ENCODE measurements around the gene SIPA1L3. TPM values are rescaled to one million over a fixed set of nuclear protein-coding genes. Genes with fewer than 3 reads are reported as not detected.

The SIPA1L3 gene
- polyA plus RNA-seq, 2 of the 4 experiments (the other 2 are of a cell fraction) = 28.9 to 50.6 TPM

DNA sequence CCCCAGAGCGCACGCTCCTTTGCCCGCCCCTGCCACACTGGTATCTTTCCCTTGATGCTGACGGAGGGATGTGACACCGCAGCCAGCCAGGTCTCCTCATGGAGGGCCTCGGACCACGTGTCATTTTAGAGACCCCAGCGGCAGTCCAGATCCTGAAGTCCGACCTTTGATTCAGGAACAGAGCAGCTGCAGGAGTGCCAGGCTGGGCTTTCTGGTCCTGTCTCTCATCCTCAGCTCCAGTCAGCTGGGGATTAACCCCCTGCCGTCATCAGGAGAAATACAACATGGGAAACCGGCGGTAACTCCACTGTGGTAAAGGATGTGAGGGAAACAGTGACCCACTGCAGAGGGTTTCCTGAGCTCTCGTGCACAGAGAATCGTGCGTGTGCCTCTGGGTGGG is 140.6 kb downstream of the SIPA1L3 start:
- FAIRE-seq = no peak
- Histone ChIP-seq H3K4me3 (no peak overlapping the region), H3K4me2 (no peak overlapping the region), H3K9me3 (peaks cover 2% of the 10 kb centered on the region; the same call in 2 of the 3 replicates), H3K27ac (no peak overlapping the region), H3K4me1 (no peaks in the 10 kb centered on the region)
- DNase-seq (ENCODE audit: low read depth in 1 of 2, low spot score in 1 of 2) = no peak
- ATAC-seq = no peak
- TF ChIP-seq ZFP36 (IDR thresholded peaks at IDR 0.05; ENCODE audit: borderline replicate concordance, partially characterized antibody) = no peak
- TF ChIP-seq CBX8 (IDR thresholded peaks at IDR 0.05) = no peak
- no peak for TF ChIP-seq PHF8 (IDR thresholded peaks at IDR 0.05; ENCODE audit: borderline replicate concordance, low read depth)
- TF ChIP-seq SMC3 (IDR thresholded peaks at IDR 0.05) = no peak
- TF ChIP-seq KDM5A (IDR thresholded peaks at IDR 0.05) = no peak
- TF ChIP-seq TFCP2L1 (CRISPR knock-in tag; IDR thresholded peaks at IDR 0.05) = no peak
- no peak for TF ChIP-seq CHD4 (IDR thresholded peaks at IDR 0.05; ENCODE audit: borderline replicate concordance)
- TF ChIP-seq NFE2L2 (conservative IDR thresholded peaks at IDR 0.05; ENCODE audit: low read length) = no peak
- no peak for TF ChIP-seq EHF (CRISPR knock-in tag; IDR thresholded peaks at IDR 0.05)
- TF ChIP-seq ESRRA (IDR thresholded peaks at IDR 0.05; ENCODE audit: borderline replicate concordance, low read length) = no peak
- no peak for TF ChIP-seq RCOR1 (IDR thresholded peaks at IDR 0.05; ENCODE audit: low read depth, low read length)
- no peak for TF ChIP-seq RARB (CRISPR knock-in tag; IDR thresholded peaks at IDR 0.05)
- TF ChIP-seq FOSB (CRISPR knock-in tag; IDR thresholded peaks at IDR 0.05) = no peak
- POLR2A ChIA-PET = no interaction called here
- 94% methylated on average over 15 of the region's 15 CpGs for WGBS (ENCODE audit: missing lambda C conversion rate)
- CTCF ChIA-PET = interaction anchor here (0.8 to 28.8 kb wide), 5 partner anchors 90 to 146 kb away, joined by 3 to 316 read pairs (median 4); partner anchors contain the start of genes SIPA1L3 and WDR87

DNA sequence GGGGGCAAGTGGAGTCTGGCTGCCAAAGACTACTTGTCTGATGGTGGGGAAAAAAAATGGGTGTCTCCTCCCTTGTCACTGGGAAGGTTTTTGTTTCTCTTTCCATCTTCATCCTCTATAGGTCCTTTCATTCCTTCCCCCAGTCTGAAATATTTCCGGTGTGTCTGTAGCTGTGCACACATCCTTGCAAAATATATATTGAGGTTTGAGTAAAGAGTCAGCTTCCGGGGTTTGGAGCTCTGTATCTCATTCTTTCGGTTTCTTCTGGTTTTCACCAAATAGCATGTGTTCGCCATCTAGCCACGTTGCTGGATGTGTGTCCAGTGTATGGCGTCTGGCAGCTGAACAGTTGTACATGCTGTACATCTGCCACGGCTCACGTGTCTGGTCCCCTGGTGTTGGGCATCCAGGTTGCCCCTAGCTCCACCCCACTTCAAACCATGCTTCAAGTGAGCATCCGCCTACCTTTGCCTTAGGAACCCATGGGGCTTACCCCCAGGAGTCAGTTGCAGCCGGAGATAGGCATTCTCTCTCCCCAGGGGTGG is 142.2 kb downstream of the SIPA1L3 start:
- DNase-seq (ENCODE audit: low read depth in 1 of 2, low spot score in 1 of 2) = no peak
- FAIRE-seq = peak; percentile 59
- Histone ChIP-seq H3K4me1 (no peaks in the 10 kb centered on the region), H3K4me2 (no peak overlapping the region), H3K4me3 (no peak overlapping the region), H3K27ac (no peak overlapping the region), H3K9me3 (no peaks in the 10 kb centered on the region)
- 87% methylated on average over 10 of the region's 10 CpGs for WGBS (ENCODE audit: missing lambda C conversion rate)
- TF ChIP-seq SREBF2 (IDR thresholded peaks at IDR 0.05) (no peak), MYC (IDR thresholded peaks at IDR 0.05; ENCODE audit: borderline replicate concordance, low read length) (no peak)
- ATAC-seq = 0 out of 6 replicates have a peak, but pooled peaks of 1 of the 2 experiments have one; percentile 25
- POLR2A ChIA-PET = no interaction called here
- CTCF ChIA-PET = interaction anchor here (0.9 to 28.8 kb wide), 8 partner anchors 9 to 148 kb away, joined by 3 to 316 read pairs (median 4); partner anchors contain the start of genes SIPA1L3 and WDR87

DNA sequence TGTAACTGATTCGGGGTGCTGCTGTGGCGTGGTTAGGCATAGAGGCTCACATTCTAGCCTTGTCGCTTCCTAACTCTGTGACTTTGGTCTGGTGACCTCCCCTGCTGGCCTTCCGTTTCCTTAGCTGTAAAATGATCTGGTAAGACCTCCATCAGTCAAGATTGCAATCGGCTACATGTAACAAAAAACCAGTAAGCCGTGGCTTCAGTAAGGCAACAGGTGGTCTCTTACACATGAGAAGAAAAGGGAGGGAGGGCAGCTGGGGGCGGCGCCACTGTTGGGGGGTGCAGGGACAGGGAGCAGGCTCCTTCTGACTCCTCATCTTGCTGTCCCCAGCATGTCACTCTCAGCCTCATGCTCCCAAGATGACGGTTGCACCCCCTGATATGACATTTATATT is 148.0 kb downstream of the SIPA1L3 start:
- Histone ChIP-seq H3K4me2 (no peak overlapping the region), H3K4me3 (no peak overlapping the region), H3K9me3 (no peaks in the 10 kb centered on the region), H3K4me1 (peaks cover 16% of the 10 kb centered on the region), H3K27ac (no peak overlapping the region)
- 85% methylated on average over 9 of the region's 9 CpGs for WGBS (ENCODE audit: missing lambda C conversion rate)
- ATAC-seq (no peak), FAIRE-seq (no peak), DNase-seq (ENCODE audit: low read depth in 1 of 2, low spot score in 1 of 2) (no peak)
- ChIA-PET POLR2A (no interaction called here), CTCF (interaction anchor here (0.6 to 2.1 kb wide), 7 partner anchors 10 to 154 kb away, joined by 3 to 13 read pairs (median 3); no protein-coding TSS in a partner anchor)
- TF ChIP-seq POLR2A (IDR thresholded peaks at IDR 0.05; ENCODE audit: low read length) (no peak), MAFK (IDR thresholded peaks at IDR 0.05; ENCODE audit: partially characterized antibody) (no peak), SREBF2 (IDR thresholded peaks at IDR 0.05) (no peak), HOXB13 (CRISPR knock-in tag; IDR thresholded peaks at IDR 0.05; ENCODE audit: low read depth) (no peak), ZC3H11A (IDR thresholded peaks at IDR 0.05) (no peak), CHD4 (IDR thresholded peaks at IDR 0.05; ENCODE audit: borderline replicate concordance) (no peak), EP300 (IDR thresholded peaks at IDR 0.05) (no peak), MYC (IDR thresholded peaks at IDR 0.05; ENCODE audit: borderline replicate concordance, low read length) (no peak), FOXS1 (CRISPR knock-in tag; IDR thresholded peaks at IDR 0.05) (no peak), HDAC2 (IDR thresholded peaks at IDR 0.05) (no peak), NFE2L2 (conservative IDR thresholded peaks at IDR 0.05; ENCODE audit: low read length) (no peak), RAD21 (conservative IDR thresholded peaks at IDR 0.05 in 1 of 2, IDR thresholded peaks at IDR 0.05 in 1 of 2) (no peak), ZSCAN20 (CRISPR knock-in tag; IDR thresholded peaks at IDR 0.05) (no peak), RNF2 (IDR thresholded peaks at IDR 0.05; ENCODE audit: borderline replicate concordance, low read depth) (no peak), CEBPB (IDR thresholded peaks at IDR 0.05) (no peak), POLR2AphosphoS2 (conservative IDR thresholded peaks at IDR 0.05; ENCODE audit: low read length) (no peak), NPAS2 (CRISPR knock-in tag; IDR thresholded peaks at IDR 0.05; ENCODE audit: borderline replicate concordance) (no peak), CBX8 (IDR thresholded peaks at IDR 0.05) (no peak), PHF8 (IDR thresholded peaks at IDR 0.05; ENCODE audit: borderline replicate concordance, low read depth) (no peak)
- TF ChIP-seq, protein P1, sequence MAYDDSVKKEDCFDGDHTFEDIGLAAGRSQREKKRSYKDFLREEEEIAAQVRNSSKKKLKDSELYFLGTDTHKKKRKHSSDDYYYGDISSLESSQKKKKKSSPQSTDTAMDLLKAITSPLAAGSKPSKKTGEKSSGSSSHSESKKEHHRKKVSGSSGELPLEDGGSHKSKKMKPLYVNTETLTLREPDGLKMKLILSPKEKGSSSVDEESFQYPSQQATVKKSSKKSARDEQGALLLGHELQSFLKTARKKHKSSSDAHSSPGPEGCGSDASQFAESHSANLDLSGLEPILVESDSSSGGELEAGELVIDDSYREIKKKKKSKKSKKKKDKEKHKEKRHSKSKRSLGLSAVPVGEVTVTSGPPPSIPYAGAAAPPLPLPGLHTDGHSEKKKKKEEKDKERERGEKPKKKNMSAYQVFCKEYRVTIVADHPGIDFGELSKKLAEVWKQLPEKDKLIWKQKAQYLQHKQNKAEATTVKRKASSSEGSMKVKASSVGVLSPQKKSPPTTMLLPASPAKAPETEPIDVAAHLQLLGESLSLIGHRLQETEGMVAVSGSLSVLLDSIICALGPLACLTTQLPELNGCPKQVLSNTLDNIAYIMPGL (CRISPR knock-in tag; IDR thresholded peaks at IDR 0.05; ENCODE audit: borderline replicate concordance) = no peak
